ENCODE measurements around the gene GH2.
A peak's percentile ranks its signal among the peaks of the same experiment; 100 is the strongest.
"Not testable (repeated sequence)": the region's sequence is repeated elsewhere in the genome, so short reads cannot be mapped to it uniquely, and the experiment has no call there.

Gene GH2

GRCh38 chr17:63919311-63919723, 37.6 kb upstream of the GH2 start:
- Histone ChIP-seq H2BK120ac (ENCODE audit: low read depth, low read length) (no peak overlapping the region), H2AK5ac (ENCODE audit: low read depth, low read length) (no peak overlapping the region), H4K91ac (ENCODE audit: low read depth, low read length, poor library complexity) (no peak overlapping the region), H3K27me3 (ENCODE audit: control insufficient read depth in 3 of 3, insufficient read depth in 3 of 3, low read depth in 1 of 3, low read length in 3 of 3) (no peaks in the 10 kb centered on the region), H3K4me1 (ENCODE audit: control insufficient read depth in 2 of 2, insufficient read depth in 1 of 2, low read depth in 1 of 2, low read length in 2 of 2) (peaks cover 0 to 3% of the 10 kb centered on the region in 2 donors), H2BK12ac (ENCODE audit: low read length) (no peak overlapping the region), H3K4me3 (ENCODE audit: low read length in 2 of 2) (no peak overlapping the region), H3K27ac (replicated peaks; ENCODE audit: low read length) (no peak overlapping the region), H2AFZ (ENCODE audit: low read length) (no peak overlapping the region), H3K18ac (ENCODE audit: low read length) (no peak overlapping the region), H3K9me3 (replicated peaks in 1 of 2; ENCODE audit: control insufficient read depth in 2 of 2, insufficient read depth in 1 of 2, low read depth in 1 of 2, low read length in 2 of 2) (no peaks in the 10 kb centered on the region), H3K4ac (ENCODE audit: low read length) (no peak overlapping the region), H2BK15ac (ENCODE audit: low read length) (no peak overlapping the region), H2BK5ac (ENCODE audit: low read length) (no peak overlapping the region), H3K36me3 (replicated peaks in 1 of 2; ENCODE audit: control insufficient read depth in 2 of 2, insufficient read depth in 2 of 2, low read length in 2 of 2) (no peaks in the 10 kb centered on the region), H4K8ac (ENCODE audit: low read depth, low read length) (no peak overlapping the region), H3K23ac (ENCODE audit: low read depth, low read length, poor library complexity) (no peak overlapping the region), H3K4me2 (ENCODE audit: insufficient read depth, low read length, poor library complexity, severe bottlenecking) (no peak overlapping the region), H3K9ac (ENCODE audit: low read depth, low read length, poor library complexity) (no peak overlapping the region), H3K14ac (ENCODE audit: low read length) (no peak overlapping the region), H3K79me1 (ENCODE audit: low read depth, low read length) (no peaks in the 10 kb centered on the region)
- no CpG with 5 or more reads among the region's 8 CpGs for WGBS, 2 donors (ENCODE audit: extremely low coverage in 2 of 2, insufficient read length in 2 of 2, insufficient replicate concordance in 1 of 2)
- peak; percentile 68 for DNase-seq (ENCODE audit: low spot score)

GRCh38 chr17:63918789-63919305, 37.1 kb upstream of the GH2 start, which contains the start of gene GH1:
Gene GH1, minus strand, starts transcription at chr17:63918839. Its CDS starts 63 bp downstream, at chr17:63918776.
- not testable (repeated sequence) for H2BK5ac ChIP-seq (ENCODE audit: low read length); H3K4me2 ChIP-seq (ENCODE audit: insufficient read depth, low read length, poor library complexity, severe bottlenecking); H3K9ac ChIP-seq (ENCODE audit: low read depth, low read length, poor library complexity); H3K36me3 ChIP-seq (replicated peaks in 1 of 2; ENCODE audit: control insufficient read depth in 2 of 2, insufficient read depth in 2 of 2, low read length in 2 of 2); DNase-seq (ENCODE audit: low spot score); H3K4me3 ChIP-seq (ENCODE audit: low read length in 2 of 2); H4K8ac ChIP-seq (ENCODE audit: low read depth, low read length); H3K27me3 ChIP-seq (ENCODE audit: control insufficient read depth in 3 of 3, insufficient read depth in 3 of 3, low read depth in 1 of 3, low read length in 3 of 3); H4K91ac ChIP-seq (ENCODE audit: low read depth, low read length, poor library complexity); H3K27ac ChIP-seq (replicated peaks; ENCODE audit: low read length); H2BK12ac ChIP-seq (ENCODE audit: low read length); H3K9me3 ChIP-seq (replicated peaks in 1 of 2; ENCODE audit: control insufficient read depth in 2 of 2, insufficient read depth in 1 of 2, low read depth in 1 of 2, low read length in 2 of 2); H3K79me1 ChIP-seq (ENCODE audit: low read depth, low read length); H3K4ac ChIP-seq (ENCODE audit: low read length); H2AFZ ChIP-seq (ENCODE audit: low read length); H3K23ac ChIP-seq (ENCODE audit: low read depth, low read length, poor library complexity); H2BK120ac ChIP-seq (ENCODE audit: low read depth, low read length); H3K14ac ChIP-seq (ENCODE audit: low read length); H3K4me1 ChIP-seq (ENCODE audit: control insufficient read depth in 2 of 2, insufficient read depth in 1 of 2, low read depth in 1 of 2, low read length in 2 of 2); H2BK15ac ChIP-seq (ENCODE audit: low read length)
- Histone ChIP-seq H3K18ac (ENCODE audit: low read length) (peak within 1 kb of the TSS; percentile 41), H2AK5ac (ENCODE audit: low read depth, low read length) (peak within 1 kb of the TSS; percentile 68)
- WGBS, 2 donors (ENCODE audit: extremely low coverage in 2 of 2, insufficient read length in 2 of 2, insufficient replicate concordance in 1 of 2), result no CpG with 5 or more reads among the region's 10 CpGs

GRCh38 chr17:63918305-63918704, 36.6 kb upstream of the GH2 start:
- Histone ChIP-seq H4K8ac (ENCODE audit: low read depth, low read length) (no peak overlapping the region), H2AFZ (ENCODE audit: low read length) (no peak overlapping the region), H3K18ac (ENCODE audit: low read length) (no peak overlapping the region), H3K27ac (replicated peaks; ENCODE audit: low read length) (no peak overlapping the region), H2AK5ac (ENCODE audit: low read depth, low read length) (no peak overlapping the region), H3K4ac (ENCODE audit: low read length) (no peak overlapping the region), H3K9ac (ENCODE audit: low read depth, low read length, poor library complexity) (no peak overlapping the region), H3K14ac (ENCODE audit: low read length) (no peak overlapping the region), H3K79me1 (ENCODE audit: low read depth, low read length) (no peaks in the 10 kb centered on the region), H2BK5ac (ENCODE audit: low read length) (no peak overlapping the region), H3K27me3 (ENCODE audit: control insufficient read depth in 3 of 3, insufficient read depth in 3 of 3, low read depth in 1 of 3, low read length in 3 of 3) (no peaks in the 10 kb centered on the region), H3K36me3 (replicated peaks in 1 of 2; ENCODE audit: control insufficient read depth in 2 of 2, insufficient read depth in 2 of 2, low read length in 2 of 2) (no peaks in the 10 kb centered on the region), H2BK120ac (ENCODE audit: low read depth, low read length) (no peak overlapping the region), H3K9me3 (replicated peaks in 1 of 2; ENCODE audit: control insufficient read depth in 2 of 2, insufficient read depth in 1 of 2, low read depth in 1 of 2, low read length in 2 of 2) (no peaks in the 10 kb centered on the region), H2BK12ac (ENCODE audit: low read length) (no peak overlapping the region), H3K4me2 (ENCODE audit: insufficient read depth, low read length, poor library complexity, severe bottlenecking) (no peak overlapping the region), H2BK15ac (ENCODE audit: low read length) (no peak overlapping the region), H4K91ac (ENCODE audit: low read depth, low read length, poor library complexity) (no peak overlapping the region), H3K4me1 (ENCODE audit: control insufficient read depth in 2 of 2, insufficient read depth in 1 of 2, low read depth in 1 of 2, low read length in 2 of 2) (peaks cover 0 to 3% of the 10 kb centered on the region in 2 donors), H3K23ac (ENCODE audit: low read depth, low read length, poor library complexity) (no peak overlapping the region), H3K4me3 (ENCODE audit: low read length in 2 of 2) (no peak overlapping the region)
- DNase-seq (ENCODE audit: low spot score), result no peak
- WGBS, 2 donors (ENCODE audit: extremely low coverage in 2 of 2, insufficient read length in 2 of 2, insufficient replicate concordance in 1 of 2), result no CpG with 5 or more reads among the region's 10 CpGs

- H3K36me3 ChIP-seq (replicated peaks in 1 of 2; ENCODE audit: control insufficient read depth in 2 of 2, insufficient read depth in 2 of 2, low read length in 2 of 2), result no peaks in the 10 kb centered on the region
- H3K9me3 ChIP-seq (replicated peaks in 1 of 2; ENCODE audit: control insufficient read depth in 2 of 2, insufficient read depth in 1 of 2, low read depth in 1 of 2, low read length in 2 of 2), result no peaks in the 10 kb centered on the region
- H3K4me1 ChIP-seq (ENCODE audit: control insufficient read depth in 2 of 2, insufficient read depth in 1 of 2, low read depth in 1 of 2, low read length in 2 of 2), result peaks cover 0 to 3% of the 10 kb centered on the region in 2 donors
- no peaks in the 10 kb centered on the region for H3K27me3 ChIP-seq (ENCODE audit: control insufficient read depth in 3 of 3, insufficient read depth in 3 of 3, low read depth in 1 of 3, low read length in 3 of 3)
- no peak overlapping the region for H3K4me2 ChIP-seq (ENCODE audit: insufficient read depth, low read length, poor library complexity, severe bottlenecking)
- no peaks in the 10 kb centered on the region for H3K79me1 ChIP-seq (ENCODE audit: low read depth, low read length)
- no peak overlapping the region for H2BK120ac ChIP-seq (ENCODE audit: low read depth, low read length)
- H4K8ac ChIP-seq (ENCODE audit: low read depth, low read length), result no peak overlapping the region
- no peak overlapping the region for H2BK5ac ChIP-seq (ENCODE audit: low read length)
- no peak overlapping the region for H3K4ac ChIP-seq (ENCODE audit: low read length)
- no peak overlapping the region for H3K23ac ChIP-seq (ENCODE audit: low read depth, low read length, poor library complexity)
- H2BK15ac ChIP-seq (ENCODE audit: low read length), result no peak overlapping the region
- no peak overlapping the region for H3K27ac ChIP-seq (replicated peaks; ENCODE audit: low read length)
- H3K14ac ChIP-seq (ENCODE audit: low read length), result no peak overlapping the region
- H3K18ac ChIP-seq (ENCODE audit: low read length), result peak overlapping the region; percentile 41
- no CpG with 5 or more reads among the region's 13 CpGs for WGBS, 2 donors (ENCODE audit: extremely low coverage in 2 of 2, insufficient read length in 2 of 2, insufficient replicate concordance in 1 of 2)
- DNase-seq (ENCODE audit: low spot score), result no peak
- H3K4me3 ChIP-seq (ENCODE audit: low read length in 2 of 2), result no peak overlapping the region
- H2AK5ac ChIP-seq (ENCODE audit: low read depth, low read length), result peak overlapping the region; percentile 68
- no peak overlapping the region for H3K9ac ChIP-seq (ENCODE audit: low read depth, low read length, poor library complexity)
- H4K91ac ChIP-seq (ENCODE audit: low read depth, low read length, poor library complexity), result no peak overlapping the region
- H2BK12ac ChIP-seq (ENCODE audit: low read length), result no peak overlapping the region
- H2AFZ ChIP-seq (ENCODE audit: low read length), result no peak overlapping the region
Observed at GRCh38 chr17:63917646-63918045, 35.9 kb upstream of the GH2 start.
